ENCODE data around the gene FAM221B. TPM values are rescaled to one million over a fixed set of nuclear protein-coding genes. Genes with fewer than 3 reads are reported as not detected.

Gene FAM221B
- total RNA-seq, 2 donors from 2014 or later = 0.33 TPM; not detected in 1

GRCh38 chr9:35852876-35853865 is 24.6 kb upstream of the FAM221B start:
- WGBS, 2 donors = 91 to 100% methylated on average over 13 to 24 of the region's 25 CpGs
- Histone ChIP-seq H3K4me3 (no peak overlapping the region), H3K27me3 (no peaks in the 10 kb centered on the region), H3K27ac (no peak overlapping the region), H3K9me3 (no peaks in the 10 kb centered on the region), H3K36me3 (replicated peaks in 1 of 2; ENCODE audit: insufficient read depth in 1 of 2, low read depth in 2 of 2) (no peaks in the 10 kb centered on the region), H3K4me1 (no peaks in the 10 kb centered on the region)
- DNase-seq (no peak), ATAC-seq (no peak)
- TF ChIP-seq POLR2A (IDR thresholded peaks at IDR 0.05) = no peak
- TF ChIP-seq CTCF (IDR thresholded peaks at IDR 0.05) = no peak
- intact Hi-C loops (cut with DNase I) = no loop called here

- Histone ChIP-seq H3K9me3 (no peaks in the 10 kb centered on the region), H3K4me1 (no peaks in the 10 kb centered on the region), H3K36me3 (replicated peaks in 1 of 2; ENCODE audit: insufficient read depth in 1 of 2, low read depth in 2 of 2) (no peaks in the 10 kb centered on the region), H3K4me3 (no peak overlapping the region), H3K27ac (no peak overlapping the region), H3K27me3 (no peaks in the 10 kb centered on the region)
- DNase-seq (no peak), ATAC-seq (no peak)
- intact Hi-C loops (cut with DNase I) = no loop called here
- TF ChIP-seq CTCF (IDR thresholded peaks at IDR 0.05) = no peak
- no peak for TF ChIP-seq POLR2A (IDR thresholded peaks at IDR 0.05)
- WGBS, 2 donors = 77 to 95% methylated on average over 2 of the region's 2 CpGs
These were observed 23.8 kb upstream of the FAM221B start for GRCh38 chr9:35852267-35852815.

GRCh38 chr9:35847792-35848572 is 19.4 kb upstream of the FAM221B start:
- DNase-seq (no peak), ATAC-seq (no peak)
- H3K27me3 ChIP-seq = no peaks in the 10 kb centered on the region
- no peaks in the 10 kb centered on the region for H3K36me3 ChIP-seq (replicated peaks in 1 of 2; ENCODE audit: insufficient read depth in 1 of 2, low read depth in 2 of 2)
- intact Hi-C loops (cut with DNase I) = no loop called here
- no peak overlapping the region for H3K27ac ChIP-seq
- peaks cover 13% of the 10 kb centered on the region for H3K4me1 ChIP-seq
- no peaks in the 10 kb centered on the region for H3K9me3 ChIP-seq
- TF ChIP-seq POLR2A (IDR thresholded peaks at IDR 0.05) = no peak
- no peak for TF ChIP-seq CTCF (IDR thresholded peaks at IDR 0.05)
- WGBS, 2 donors = 80 to 86% methylated on average over 4 of the region's 4 CpGs
- H3K4me3 ChIP-seq = no peak overlapping the region

- Histone ChIP-seq H3K4me1 (peaks cover 13% of the 10 kb centered on the region), H3K4me3 (no peak overlapping the region), H3K9me3 (no peaks in the 10 kb centered on the region), H3K27me3 (no peaks in the 10 kb centered on the region), H3K36me3 (replicated peaks in 1 of 2; ENCODE audit: insufficient read depth in 1 of 2, low read depth in 2 of 2) (no peaks in the 10 kb centered on the region), H3K27ac (no peak overlapping the region)
- 61 to 85% methylated on average over 23 to 53 of the region's 53 CpGs for WGBS, 2 donors
- ATAC-seq = no peak
- DNase-seq = peak in 1 of 4 donors; percentile 38
- no peak for TF ChIP-seq POLR2A (IDR thresholded peaks at IDR 0.05)
- TF ChIP-seq CTCF (IDR thresholded peaks at IDR 0.05) = no peak
- intact Hi-C loops (cut with DNase I) = no loop called here
These were observed 17.6 kb upstream of the FAM221B start for GRCh38 chr9:35845824-35846771.

Measured in body of pancreas (tissue), 4 donors.